Pancreas (tissue), 10 donors: ENCODE data around the gene HOXC10. TPM values are rescaled to one million over a fixed set of nuclear protein-coding genes. Genes with fewer than 3 reads are reported as not detected.

Experiments
- ATAC-seq, 4 donors: fragments of 200-7000 bp; cut with Tn5 transposase; one replicate each; pipeline versions ENCODE4 v1.8.0 to v1.9.1; 2020; ENCODE audit warnings: mild to moderate bottlenecking in 4 of 4, moderate library complexity in 4 of 4
- DNase-seq, 6 donors: peaks; one replicate each; pipeline ENCODE4 v3.0.0-alpha.2; 2020
- FAIRE-seq: peaks from 2 replicates; lab custom pipeline; 2012; peaks lifted over from hg19 to GRCh38; lab: Jason Lieb, UNC
- H3K27ac ChIP-seq, 4 donors: fragments of 200-600 bp; sonication (generic); 1 replicate in 3 of 4; 2 replicates in 1 of 4; pipeline versions ENCODE4 v1.5.0 to v1.8.0; 2020
- H3K27me3 ChIP-seq, 4 donors: fragments of 200-600 bp; one replicate each; pipeline ENCODE4 v1.8.0; 2021
- H3K36me3 ChIP-seq, 3 donors: fragments of 200-600 bp; sonication (generic) in 1 of 3; one replicate each; pipeline versions ENCODE4 v1.5.0 to v1.8.0; 2020 to 2021
- H3K4me1 ChIP-seq, 3 donors: fragments of 200-600 bp; one replicate each; pipeline ENCODE4 v1.8.0; 2021
- H3K4me3 ChIP-seq, 4 donors: fragments of 200-600 bp; sonication (generic) in 2 of 4; one replicate each; pipeline versions ENCODE4 v1.5.0 to v1.8.0; 2020 to 2021
- H3K9me3 ChIP-seq, 4 donors: fragments of 200-600 bp; one replicate each; pipeline ENCODE4 v1.8.0; 2021
- WGBS, 2 donors: extraction: QIAGEN DNeasy Blood & Tissue Kit; methylation state at CpG; one replicate each; pipeline ENCODE4 v1.1.7; 2013; 5-methylcytosine and 5-hydroxymethylcytosine counted together
- intact Hi-C, 3 donors: fragments of 100-400 bp; cut with DNase I; formaldehyde crosslinking; loops; one replicate each; pipeline versions ENCODE4 v1.11.1 to v1.14.2; 2022
- polyA plus RNA-seq, 2 donors: library from polyadenylated mRNA; stranded (reverse); fragments of 200-250 nt; gene quantifications; one replicate each; pipeline ENCODE4 v1.2.3, GENCODE V29; 2013
- total RNA-seq, 6 donors: library from RNA; stranded (reverse); fragmentation: NEBNext Ultra II Directional in 4 of 6; extraction: Animal tissue kit (Norgen Biotek cat#: 25700) in 4 of 6; gene quantifications; one replicate each; pipeline versions ENCODE4 v1.2.1 to v1.2.4, GENCODE V29; 2021 to 2023
- TF ChIP-seq, protein P1 (sequence below), 4 donors: fragments of 200-600 bp; sonication (generic) in 3 of 4; IDR thresholded peaks; one replicate each; pipeline versions ENCODE4 v1.5.0 to v1.8.0; 2021; ENCODE audit warnings: antibody characterized with exemption in 4 of 4
- donor health status: healthy with polysubstance abuse.
- donor health status: DM: no; HTN: no; CAD: no; lungs with moderate emphysema.
- donor health status: DM: no; HTN: no; CAD: no.
- donor health status: control.
- donor health status: control.
- donor health status: Bipolar disorder and iron deficiency.
- donor health status: DM: yes; HTN: yes; CAD: no.
- donor health status: DM: no; HTN: no; CAD: no.
- donor health status: DM: no; HTN: no; CAD: no.
- donor health status: DM: yes; HTN: yes; CAD: no.

HOXC10 gene
- total and polyA plus RNA-seq, 8 donors, result 0.08 to 0.16 TPM; not detected in 6

DNA sequence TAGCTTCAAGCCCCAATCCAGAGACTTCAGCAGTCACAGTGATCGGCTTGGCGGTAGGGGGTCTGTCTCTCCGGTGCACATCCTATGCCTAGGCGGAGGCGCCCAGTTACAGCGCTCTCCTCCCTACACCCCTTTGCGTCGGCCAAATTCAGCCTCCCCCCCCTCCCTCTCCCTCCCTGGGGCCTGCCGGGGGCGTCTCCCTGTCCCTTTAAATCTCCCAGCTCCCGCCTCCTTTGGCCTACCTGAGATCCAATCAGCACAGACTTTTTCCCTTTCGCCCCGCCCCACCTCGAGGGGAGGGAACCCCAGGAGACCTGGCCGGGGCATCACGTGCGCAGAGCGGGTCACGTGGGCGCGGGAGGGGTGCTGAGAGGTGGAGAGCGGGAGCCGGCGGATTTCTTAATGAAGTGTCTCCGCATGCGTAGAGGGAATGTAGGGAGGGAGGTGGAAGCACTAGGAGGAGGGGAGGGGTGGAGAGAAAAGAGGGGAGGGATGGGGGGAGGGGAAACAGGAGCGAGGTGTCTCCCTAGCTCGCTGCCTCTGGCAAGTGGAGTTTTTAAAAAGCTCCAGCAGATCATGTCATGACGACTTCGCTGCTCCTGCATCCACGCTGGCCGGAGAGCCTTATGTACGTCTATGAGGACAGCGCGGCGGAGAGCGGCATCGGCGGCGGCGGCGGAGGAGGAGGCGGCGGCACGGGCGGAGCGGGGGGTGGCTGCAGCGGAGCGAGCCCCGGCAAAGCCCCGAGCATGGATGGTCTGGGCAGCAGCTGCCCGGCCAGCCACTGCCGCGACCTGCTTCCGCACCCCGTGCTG, 46.4 kb upstream of the HOXC10 start, which contains the start of gene HOXC13:
TSS of gene HOXC13 (plus strand) at position 506 of the 815 bp plus-strand sequence. CDS start at position 582, 76 bp downstream.
- DNase-seq (peak; percentile 68 to 88 (median 82)), ATAC-seq (peak; percentile 84 to 96 (median 92)), FAIRE-seq (no peak)
- TF ChIP-seq, protein P1, sequence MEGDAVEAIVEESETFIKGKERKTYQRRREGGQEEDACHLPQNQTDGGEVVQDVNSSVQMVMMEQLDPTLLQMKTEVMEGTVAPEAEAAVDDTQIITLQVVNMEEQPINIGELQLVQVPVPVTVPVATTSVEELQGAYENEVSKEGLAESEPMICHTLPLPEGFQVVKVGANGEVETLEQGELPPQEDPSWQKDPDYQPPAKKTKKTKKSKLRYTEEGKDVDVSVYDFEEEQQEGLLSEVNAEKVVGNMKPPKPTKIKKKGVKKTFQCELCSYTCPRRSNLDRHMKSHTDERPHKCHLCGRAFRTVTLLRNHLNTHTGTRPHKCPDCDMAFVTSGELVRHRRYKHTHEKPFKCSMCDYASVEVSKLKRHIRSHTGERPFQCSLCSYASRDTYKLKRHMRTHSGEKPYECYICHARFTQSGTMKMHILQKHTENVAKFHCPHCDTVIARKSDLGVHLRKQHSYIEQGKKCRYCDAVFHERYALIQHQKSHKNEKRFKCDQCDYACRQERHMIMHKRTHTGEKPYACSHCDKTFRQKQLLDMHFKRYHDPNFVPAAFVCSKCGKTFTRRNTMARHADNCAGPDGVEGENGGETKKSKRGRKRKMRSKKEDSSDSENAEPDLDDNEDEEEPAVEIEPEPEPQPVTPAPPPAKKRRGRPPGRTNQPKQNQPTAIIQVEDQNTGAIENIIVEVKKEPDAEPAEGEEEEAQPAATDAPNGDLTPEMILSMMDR (IDR thresholded peaks at IDR 0.05), result no peak
- intact Hi-C loops, result no loop called here
- no peaks in the 10 kb centered on the region for H3K9me3 ChIP-seq
- H3K4me3 ChIP-seq, result peak within 1 kb of the TSS in 2 of 4 donors; percentile 3 to 23
- H3K27me3 ChIP-seq, result peaks cover 3 to 52% (median 20%) of the 10 kb centered on the region in 4 donors
- no peaks in the 10 kb centered on the region for H3K4me1 ChIP-seq
- WGBS, 2 donors, result 5 to 6% methylated on average over 47 to 56 of the region's 56 CpGs
- no peaks in the 10 kb centered on the region for H3K36me3 ChIP-seq
- no peak within 1 kb of the TSS for H3K27ac ChIP-seq

DNA sequence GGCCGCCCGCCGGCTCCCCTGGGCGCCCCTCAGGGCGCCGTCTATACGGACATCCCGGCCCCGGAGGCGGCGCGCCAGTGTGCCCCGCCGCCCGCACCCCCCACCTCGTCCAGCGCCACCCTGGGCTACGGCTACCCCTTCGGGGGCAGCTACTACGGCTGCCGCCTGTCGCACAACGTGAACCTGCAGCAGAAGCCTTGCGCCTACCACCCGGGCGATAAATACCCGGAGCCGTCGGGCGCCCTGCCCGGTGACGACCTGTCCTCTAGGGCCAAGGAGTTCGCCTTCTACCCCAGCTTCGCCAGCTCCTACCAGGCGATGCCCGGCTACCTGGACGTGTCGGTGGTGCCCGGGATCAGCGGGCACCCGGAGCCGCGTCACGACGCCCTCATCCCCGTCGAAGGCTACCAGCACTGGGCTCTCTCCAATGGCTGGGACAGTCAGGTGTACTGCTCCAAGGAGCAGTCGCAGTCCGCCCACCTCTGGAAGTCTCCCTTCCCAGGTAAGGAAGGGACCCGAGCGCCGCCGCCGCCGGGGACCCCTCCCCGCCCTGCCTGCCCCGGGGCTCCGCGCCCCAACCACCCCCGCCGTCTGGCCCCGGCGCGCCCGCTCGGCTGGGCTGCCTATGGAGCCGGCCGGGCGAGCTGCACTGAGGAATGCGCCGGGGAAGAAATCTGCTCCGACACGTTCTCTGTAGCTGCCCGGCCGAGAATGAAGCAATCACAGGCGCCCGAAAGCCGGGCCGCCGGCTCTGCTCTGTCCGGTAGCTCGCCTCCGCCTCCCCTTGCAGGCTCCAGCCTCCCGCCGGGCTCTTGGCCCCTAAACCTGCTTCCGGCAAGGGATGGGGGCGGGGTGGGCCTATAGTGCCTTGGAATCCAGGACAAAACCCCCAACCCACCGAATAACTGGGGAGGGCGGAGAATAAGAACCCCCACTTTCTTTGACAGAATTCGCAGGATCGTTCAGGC, 45.5 kb upstream of the HOXC10 start:
- TF ChIP-seq, protein P1 (IDR thresholded peaks at IDR 0.05), result no peak
- no peak for FAIRE-seq
- ATAC-seq, result peak; percentile 22 to 68 (median 51)

DNA sequence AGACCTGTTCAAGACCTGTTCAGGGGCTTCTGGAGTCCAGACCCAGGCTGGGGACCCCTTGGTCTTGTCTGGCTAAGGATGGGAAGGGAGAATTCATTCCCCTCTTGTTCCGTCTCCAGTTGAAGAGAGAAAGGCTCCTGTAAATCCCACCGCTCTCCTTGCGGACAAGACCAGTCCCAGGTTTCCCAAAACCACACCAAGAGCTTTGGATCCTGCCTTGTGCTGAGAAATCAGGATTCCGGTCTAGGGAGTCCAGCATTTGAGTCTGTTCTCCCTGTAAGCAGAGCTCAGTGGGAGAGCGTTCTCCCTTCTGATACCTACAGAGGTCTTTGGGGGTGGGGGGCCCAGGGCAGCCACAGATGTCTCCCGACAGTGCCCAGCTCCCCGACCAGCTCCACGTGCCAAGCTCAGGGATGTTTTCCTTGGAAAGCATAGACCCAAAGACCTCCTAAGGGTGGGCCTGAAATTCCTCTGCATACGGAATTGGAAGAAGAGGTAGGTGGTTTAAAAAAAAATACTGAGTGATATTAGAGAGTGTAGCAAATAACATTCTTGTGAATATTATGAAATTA, 44.4 kb upstream of the HOXC10 start:
- no peaks in the 10 kb centered on the region for H3K9me3 ChIP-seq
- H3K4me1 ChIP-seq, result no peaks in the 10 kb centered on the region
- H3K27ac ChIP-seq, result no peak overlapping the region
- intact Hi-C loops, result no loop called here
- TF ChIP-seq, protein P1 (IDR thresholded peaks at IDR 0.05), result no peak
- DNase-seq, result no peak
- 13 to 14% methylated on average over 9 of the region's 9 CpGs for WGBS, 2 donors
- no peaks in the 10 kb centered on the region for H3K36me3 ChIP-seq
- no peak for ATAC-seq
- FAIRE-seq, result no peak
- no peak overlapping the region for H3K4me3 ChIP-seq
- peaks cover 3 to 54% (median 25%) of the 10 kb centered on the region in 4 donors for H3K27me3 ChIP-seq

More for the DNA sequence above, 45.5 kb upstream of the HOXC10 start:
- intact Hi-C loops, result no loop called here
- H3K9me3 ChIP-seq, result no peaks in the 10 kb centered on the region
- no peaks in the 10 kb centered on the region for H3K4me1 ChIP-seq
- peaks cover 3 to 53% (median 23%) of the 10 kb centered on the region in 4 donors for H3K27me3 ChIP-seq
- H3K27ac ChIP-seq, result no peak overlapping the region
- peak in 2 of 6 donors; percentile 68 to 73 for DNase-seq
- H3K4me3 ChIP-seq, result peak overlapping the region in 1 of 4 donors; percentile 23
- 6% methylated on average over 88 to 91 of the region's 91 CpGs for WGBS, 2 donors
- no peaks in the 10 kb centered on the region for H3K36me3 ChIP-seq

DNA sequence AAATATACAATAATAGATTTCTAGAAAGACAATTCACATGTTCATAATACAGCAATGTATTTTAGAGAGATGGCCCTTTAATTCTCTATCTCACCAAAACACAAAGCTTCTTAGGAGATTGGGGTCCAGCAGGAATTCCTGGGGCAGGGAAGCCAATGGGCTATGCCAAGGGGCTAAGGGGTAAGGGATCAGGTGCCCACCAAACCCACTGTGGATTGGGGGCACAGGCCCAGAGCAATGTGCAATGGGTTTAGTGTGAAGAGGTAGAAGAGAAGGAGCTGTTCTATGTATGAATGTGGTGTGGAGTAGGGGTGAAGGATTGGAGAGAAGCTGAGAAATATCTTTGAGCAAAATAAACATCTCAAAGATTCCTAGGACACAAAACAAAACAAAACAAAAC, 43.8 kb upstream of the HOXC10 start:
- no peak for FAIRE-seq

More for the DNA sequence above, 43.8 kb upstream of the HOXC10 start:
- no peak for DNase-seq
- Histone ChIP-seq H3K4me3 (no peak overlapping the region), H3K36me3 (no peaks in the 10 kb centered on the region), H3K9me3 (no peaks in the 10 kb centered on the region), H3K4me1 (no peaks in the 10 kb centered on the region), H3K27ac (no peak overlapping the region), H3K27me3 (peaks cover 3 to 61% (median 28%) of the 10 kb centered on the region in 4 donors)
- TF ChIP-seq, protein P1 (IDR thresholded peaks at IDR 0.05), result no peak
- ATAC-seq, result no peak
- intact Hi-C loops, result no loop called here
